C1 segment of cervical spinal cord (tissue), 14 donors: ENCODE data around the gene PADI2.

Experiments
- DNase-seq, 14 donors: peaks; one replicate each; lab custom pipeline; 2025; lab: John Stamatoyannopoulos, UW

PADI2 gene

GRCh38 chr1:17119076-17119772, at the start of gene PADI2:
PADI2 (minus strand) TSS chr1:17119451; CDS start chr1:17119371, 80 bp downstream.
- DNase-seq: peak in 12 of 14 donors; percentile 49 to 88 (median 77)

GRCh38 chr1:17168091-17168876, 49.0 kb upstream of the PADI2 start:
- DNase-seq: no peak

GRCh38 chr1:17167786-17168090, 48.5 kb upstream of the PADI2 start:
- no peak for DNase-seq

- DNase-seq: no peak
These were observed 48.0 kb upstream of the PADI2 start for GRCh38 chr1:17167041-17167785.

GRCh38 chr1:17165823-17166222, 46.6 kb upstream of the PADI2 start:
- no peak for DNase-seq

- no peak for DNase-seq
These were observed 44.8 kb upstream of the PADI2 start for GRCh38 chr1:17163789-17164666.

GRCh38 chr1:17163371-17163770, 44.1 kb upstream of the PADI2 start:
- DNase-seq: no peak

GRCh38 chr1:17162941-17163340, 43.7 kb upstream of the PADI2 start:
- no peak for DNase-seq

- no peak for DNase-seq
These were observed 42.9 kb upstream of the PADI2 start for GRCh38 chr1:17161926-17162800.

GRCh38 chr1:17161137-17161740, 42.0 kb upstream of the PADI2 start:
- no peak for DNase-seq

GRCh38 chr1:17158961-17159360, 39.7 kb upstream of the PADI2 start:
- no peak for DNase-seq

GRCh38 chr1:17156108-17156507, 36.9 kb upstream of the PADI2 start:
- DNase-seq: no peak

- no peak for DNase-seq
These were observed 36.1 kb upstream of the PADI2 start for GRCh38 chr1:17155257-17155920.

GRCh38 chr1:17149771-17150170, 30.5 kb upstream of the PADI2 start:
- DNase-seq: no peak

- peak in 1 of 14 donors; percentile 7 for DNase-seq
These were observed 29.8 kb upstream of the PADI2 start for GRCh38 chr1:17148950-17149608.

GRCh38 chr1:17145648-17146047, 26.4 kb upstream of the PADI2 start:
- no peak for DNase-seq

GRCh38 chr1:17143760-17144159, 24.5 kb upstream of the PADI2 start:
- DNase-seq: no peak

GRCh38 chr1:17141441-17142197, 22.4 kb upstream of the PADI2 start:
- DNase-seq: peak in 1 of 14 donors; percentile 34
